CD4-positive, alpha-beta T cell (primary cell): ENCODE results near the gene SORCS2. TPM values are rescaled to one million over a fixed set of nuclear protein-coding genes. Genes with fewer than 3 reads are reported as not detected.

Experiments used
- ATAC-seq: fragments of 200-7000 bp; cut with Tn5 transposase; one replicate; pipeline ENCODE4 v1.10.0; 2022; ENCODE audit warnings: mild to moderate bottlenecking; ENCODE audit not compliant: poor library complexity
- CTCF ChIA-PET: fragments of 350-600 bp; sonication (Branson Sonifier 250); formaldehyde crosslinking; loops from one replicate; lab custom pipeline; 2021; ENCODE audit warnings: antibody characterized with exemption, inconsistent platforms; lab: Charles Lee
- POLR2A ChIA-PET: fragments of 350-600 bp; sonication (Branson Sonifier 250); formaldehyde crosslinking; loops from one replicate; lab custom pipeline; 2021; ENCODE audit warnings: antibody characterized with exemption, inconsistent platforms; lab: Charles Lee
- DNase-seq, 14 experiments: peaks; one replicate each; pipeline ENCODE4 v3.0.0-alpha.2; 2013 to 2020; ENCODE audit warnings: mixed read lengths in 2 of 14
- H3K27ac ChIP-seq, 2 donors: one replicate each; pipeline versions ENCODE4 v1.5.1 to v1.7.0; 2013; ENCODE audit warnings: low read length in 2 of 2, low read depth in 1 of 2, mild to moderate bottlenecking in 1 of 2
- H3K27me3 ChIP-seq, 2 experiments: 1 replicate in 1 of 2; 2 replicates in 1 of 2; pipeline versions ENCODE4 v1.6.1 to v1.7.0; 2013; ENCODE audit warnings: low read length in 2 of 2, control low read depth in 1 of 2, mild to moderate bottlenecking in 1 of 2, moderate library complexity in 1 of 2; ENCODE audit not compliant: insufficient read depth in 2 of 2, control insufficient read depth in 1 of 2
- H3K36me3 ChIP-seq: one replicate; pipeline ENCODE4 v1.6.1; 2013; ENCODE audit warnings: low read length, control low read depth; ENCODE audit not compliant: insufficient read depth
- H3K4me1 ChIP-seq: one replicate; pipeline ENCODE4 v1.6.1; 2013; ENCODE audit warnings: low read length, control low read depth; ENCODE audit not compliant: insufficient read depth
- H3K4me3 ChIP-seq: one replicate; pipeline ENCODE4 v1.5.1; 2013; ENCODE audit warnings: mild to moderate bottlenecking, low read length, moderate library complexity
- H3K9me3 ChIP-seq, 2 experiments: 1 replicate in 1 of 2; 2 replicates in 1 of 2; pipeline versions ENCODE4 v1.6.1 to v1.7.0; 2013; ENCODE audit warnings: low read length in 2 of 2, mild to moderate bottlenecking in 2 of 2, control low read depth in 1 of 2, moderate library complexity in 1 of 2; ENCODE audit not compliant: control insufficient read depth in 1 of 2, insufficient read depth in 1 of 2
- H3K27ac Mint-ChIP-seq: one replicate; pipeline ENCODE4 v1.8.0; 2020; ENCODE audit warnings: mixed read lengths
- H3K27me3 Mint-ChIP-seq: one replicate; pipeline ENCODE4 v1.8.0; 2021; ENCODE audit warnings: mixed read lengths
- H3K36me3 Mint-ChIP-seq: one replicate; pipeline ENCODE4 v1.8.0; 2021; ENCODE audit warnings: low read depth, mixed read lengths
- H3K4me1 Mint-ChIP-seq: one replicate; pipeline ENCODE4 v1.8.0; 2021; ENCODE audit warnings: low read depth, mixed read lengths
- H3K4me3 Mint-ChIP-seq: one replicate; pipeline ENCODE4 v1.8.0; 2020; ENCODE audit warnings: mild to moderate bottlenecking, mixed read lengths
- H3K9me3 Mint-ChIP-seq: one replicate; pipeline ENCODE4 v1.8.0; 2020; ENCODE audit warnings: mixed read lengths
- intact Hi-C, 2 experiments: fragments of 100-400 bp; cut with DNase I in 1 of 2; cut with micrococcal nuclease in 1 of 2; formaldehyde crosslinking; loops; one replicate each; pipeline versions ENCODE4 v1.15.1 to v1.9.0; 2023 to 2025; cut with DNase I, micrococcal nuclease
- total RNA-seq, 174 experiments: library from RNA in 2 of 174; stranded (reverse) in 2 of 174; gene quantifications; one replicate each; pipeline ENCODE4 v1.2.3 and lab custom pipeline; 2021 to 2026
- TF ChIP-seq, protein P1 (sequence below): fragments of 200-600 bp; IDR thresholded peaks from one replicate; pipeline ENCODE4 v1.8.0; 2022; ENCODE audit warnings: antibody characterized with exemption, mild to moderate bottlenecking

The SORCS2 gene
- total RNA-seq, 2 experiments from 2014 or later = not detected

DNA sequence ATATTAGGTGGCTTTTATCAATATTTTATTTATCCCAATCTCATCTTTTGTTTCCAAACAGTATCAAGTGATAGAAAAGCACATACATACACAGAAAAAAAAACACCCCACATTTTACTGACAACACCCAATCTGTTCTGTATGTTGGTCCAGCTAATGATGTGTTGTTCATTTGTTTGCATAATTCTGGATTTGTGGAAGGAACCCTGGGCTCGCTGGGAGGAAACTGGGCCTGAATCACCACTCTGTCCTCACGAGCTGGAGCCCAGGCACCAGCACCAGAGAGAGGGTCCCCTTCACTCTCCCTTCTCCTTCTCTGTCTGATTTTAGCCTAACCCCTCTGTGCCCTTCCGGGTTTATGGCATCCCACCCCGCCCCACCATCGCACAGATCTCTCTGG, 162.6 kb downstream of the SORCS2 start:
- peaks cover 9% of the 10 kb centered on the region for H3K27me3 Mint-ChIP-seq
- ChIA-PET CTCF (no interaction called here), POLR2A (no interaction called here)
- no peak overlapping the region for H3K4me3 Mint-ChIP-seq
- H3K9me3 Mint-ChIP-seq = no peaks in the 10 kb centered on the region
- no peaks in the 10 kb centered on the region for H3K27me3 ChIP-seq
- no peak overlapping the region for H3K4me3 ChIP-seq
- DNase-seq (no peak), ATAC-seq (no peak)
- H3K4me1 ChIP-seq = no peaks in the 10 kb centered on the region
- H3K4me1 Mint-ChIP-seq = no peaks in the 10 kb centered on the region
- TF ChIP-seq, protein P1, sequence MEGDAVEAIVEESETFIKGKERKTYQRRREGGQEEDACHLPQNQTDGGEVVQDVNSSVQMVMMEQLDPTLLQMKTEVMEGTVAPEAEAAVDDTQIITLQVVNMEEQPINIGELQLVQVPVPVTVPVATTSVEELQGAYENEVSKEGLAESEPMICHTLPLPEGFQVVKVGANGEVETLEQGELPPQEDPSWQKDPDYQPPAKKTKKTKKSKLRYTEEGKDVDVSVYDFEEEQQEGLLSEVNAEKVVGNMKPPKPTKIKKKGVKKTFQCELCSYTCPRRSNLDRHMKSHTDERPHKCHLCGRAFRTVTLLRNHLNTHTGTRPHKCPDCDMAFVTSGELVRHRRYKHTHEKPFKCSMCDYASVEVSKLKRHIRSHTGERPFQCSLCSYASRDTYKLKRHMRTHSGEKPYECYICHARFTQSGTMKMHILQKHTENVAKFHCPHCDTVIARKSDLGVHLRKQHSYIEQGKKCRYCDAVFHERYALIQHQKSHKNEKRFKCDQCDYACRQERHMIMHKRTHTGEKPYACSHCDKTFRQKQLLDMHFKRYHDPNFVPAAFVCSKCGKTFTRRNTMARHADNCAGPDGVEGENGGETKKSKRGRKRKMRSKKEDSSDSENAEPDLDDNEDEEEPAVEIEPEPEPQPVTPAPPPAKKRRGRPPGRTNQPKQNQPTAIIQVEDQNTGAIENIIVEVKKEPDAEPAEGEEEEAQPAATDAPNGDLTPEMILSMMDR = no peak
- no peaks in the 10 kb centered on the region for H3K36me3 ChIP-seq
- H3K9me3 ChIP-seq = peaks cover 0 to 6% of the 10 kb centered on the region in 2 experiments
- H3K36me3 Mint-ChIP-seq = no peaks in the 10 kb centered on the region
- H3K27ac ChIP-seq = no peak overlapping the region
- intact Hi-C loops = no loop called here
- H3K27ac Mint-ChIP-seq = no peak overlapping the region

GRCh38 chr4:7355795-7356194, 163.5 kb downstream of the SORCS2 start:
- Histone ChIP-seq H3K4me1 (no peaks in the 10 kb centered on the region), H3K27me3 (no peaks in the 10 kb centered on the region), H3K4me3 (no peak overlapping the region), H3K27ac (no peak overlapping the region), H3K36me3 (no peaks in the 10 kb centered on the region), H3K9me3 (peaks cover 0 to 6% of the 10 kb centered on the region in 2 experiments)
- Mint-ChIP-seq H3K9me3 (no peaks in the 10 kb centered on the region), H3K4me1 (no peaks in the 10 kb centered on the region), H3K4me3 (no peak overlapping the region), H3K27me3 (peaks cover 9% of the 10 kb centered on the region), H3K27ac (no peak overlapping the region), H3K36me3 (no peaks in the 10 kb centered on the region)
- TF ChIP-seq, protein P1 = no peak
- intact Hi-C loops = no loop called here
- DNase-seq (no peak), ATAC-seq (no peak)
- ChIA-PET CTCF (no interaction called here), POLR2A (no interaction called here)

- Mint-ChIP-seq H3K27ac (no peak overlapping the region), H3K4me1 (no peaks in the 10 kb centered on the region), H3K9me3 (no peaks in the 10 kb centered on the region), H3K27me3 (peaks cover 9% of the 10 kb centered on the region), H3K4me3 (no peak overlapping the region), H3K36me3 (no peaks in the 10 kb centered on the region)
- no peak for ATAC-seq
- TF ChIP-seq, protein P1 = no peak
- Histone ChIP-seq H3K27me3 (no peaks in the 10 kb centered on the region), H3K9me3 (peaks cover 0 to 11% of the 10 kb centered on the region in 2 experiments), H3K36me3 (no peaks in the 10 kb centered on the region), H3K4me3 (no peak overlapping the region), H3K4me1 (no peaks in the 10 kb centered on the region), H3K27ac (no peak overlapping the region)
- POLR2A ChIA-PET = no interaction called here
- intact Hi-C loops = no loop called here
- CTCF ChIA-PET = no interaction called here
- DNase-seq = no peak
Measured at GRCh38 chr4:7356667-7357310, 164.5 kb downstream of the SORCS2 start.
